Body of pancreas (tissue), 4 donors: ENCODE measurements around the gene SPAG7.

ENCODE experiments used
- CTCF ChIP-seq, 7 experiments: fragments of 450-650 bp in 4 of 7; fragments of 200-600 bp in 3 of 7; sonication (generic) in 3 of 7; IDR thresholded peaks; one replicate each; pipeline ENCODE4 v1.5.1; 2016 to 2019; ENCODE audit warnings: antibody characterized with exemption in 7 of 7
- POLR2A ChIP-seq, 3 donors: fragments of 450-650 bp; IDR thresholded peaks; one replicate each; pipeline ENCODE4 v1.6.1; 2016; ENCODE audit warnings: antibody characterized with exemption in 3 of 3, mild to moderate bottlenecking in 2 of 3

- no peak for TF ChIP-seq CTCF (IDR thresholded peaks at IDR 0.05)
- no peak for TF ChIP-seq POLR2A (IDR thresholded peaks at IDR 0.05)
Measured at GRCh38 chr17:4945176-4945943, 22.3 kb downstream of the SPAG7 start.
